Vagina (tissue), 2 donors: ENCODE measurements around the gene LHX4.

Experiments
- POLR2A ChIP-seq, 2 donors: fragments of 450-650 bp; IDR thresholded peaks; one replicate each; pipeline ENCODE4 v1.6.1; 2017; ENCODE audit warnings: antibody characterized with exemption in 2 of 2, mild to moderate bottlenecking in 2 of 2, moderate library complexity in 2 of 2
- TF ChIP-seq, protein P1 (sequence below), 3 experiments: fragments of 450-650 bp in 2 of 3; fragments of 200-600 bp in 1 of 3; sonication (generic) in 1 of 3; IDR thresholded peaks; one replicate each; pipeline ENCODE4 v1.5.1; 2017 to 2019; ENCODE audit warnings: antibody characterized with exemption in 3 of 3, mild to moderate bottlenecking in 2 of 3, moderate library complexity in 2 of 3

- TF ChIP-seq, protein P1, sequence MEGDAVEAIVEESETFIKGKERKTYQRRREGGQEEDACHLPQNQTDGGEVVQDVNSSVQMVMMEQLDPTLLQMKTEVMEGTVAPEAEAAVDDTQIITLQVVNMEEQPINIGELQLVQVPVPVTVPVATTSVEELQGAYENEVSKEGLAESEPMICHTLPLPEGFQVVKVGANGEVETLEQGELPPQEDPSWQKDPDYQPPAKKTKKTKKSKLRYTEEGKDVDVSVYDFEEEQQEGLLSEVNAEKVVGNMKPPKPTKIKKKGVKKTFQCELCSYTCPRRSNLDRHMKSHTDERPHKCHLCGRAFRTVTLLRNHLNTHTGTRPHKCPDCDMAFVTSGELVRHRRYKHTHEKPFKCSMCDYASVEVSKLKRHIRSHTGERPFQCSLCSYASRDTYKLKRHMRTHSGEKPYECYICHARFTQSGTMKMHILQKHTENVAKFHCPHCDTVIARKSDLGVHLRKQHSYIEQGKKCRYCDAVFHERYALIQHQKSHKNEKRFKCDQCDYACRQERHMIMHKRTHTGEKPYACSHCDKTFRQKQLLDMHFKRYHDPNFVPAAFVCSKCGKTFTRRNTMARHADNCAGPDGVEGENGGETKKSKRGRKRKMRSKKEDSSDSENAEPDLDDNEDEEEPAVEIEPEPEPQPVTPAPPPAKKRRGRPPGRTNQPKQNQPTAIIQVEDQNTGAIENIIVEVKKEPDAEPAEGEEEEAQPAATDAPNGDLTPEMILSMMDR (IDR thresholded peaks at IDR 0.05) = no peak
- TF ChIP-seq POLR2A (IDR thresholded peaks at IDR 0.05) = no peak
These were observed 2.5 kb downstream of the LHX4 start for GRCh38 chr1:180232521-180233043.
